ENCODE data around the gene DCAF17.
"Not testable (repeated sequence)": the region's sequence is repeated elsewhere in the genome, so short reads cannot be mapped to it uniquely, and the experiment has no call there.

The DCAF17 gene

GRCh38 chr2:171452773-171453172, 18.7 kb downstream of the DCAF17 start:
- DNase-seq (ENCODE audit: low read depth in 2 of 2) = no peak

- DNase-seq (ENCODE audit: low read depth in 2 of 2) = no peak
These were observed 25.5 kb downstream of the DCAF17 start for GRCh38 chr2:171459498-171459897.

- no peak for DNase-seq (ENCODE audit: low read depth in 2 of 2)
These were observed 26.5 kb downstream of the DCAF17 start for GRCh38 chr2:171460537-171460936.

DNA sequence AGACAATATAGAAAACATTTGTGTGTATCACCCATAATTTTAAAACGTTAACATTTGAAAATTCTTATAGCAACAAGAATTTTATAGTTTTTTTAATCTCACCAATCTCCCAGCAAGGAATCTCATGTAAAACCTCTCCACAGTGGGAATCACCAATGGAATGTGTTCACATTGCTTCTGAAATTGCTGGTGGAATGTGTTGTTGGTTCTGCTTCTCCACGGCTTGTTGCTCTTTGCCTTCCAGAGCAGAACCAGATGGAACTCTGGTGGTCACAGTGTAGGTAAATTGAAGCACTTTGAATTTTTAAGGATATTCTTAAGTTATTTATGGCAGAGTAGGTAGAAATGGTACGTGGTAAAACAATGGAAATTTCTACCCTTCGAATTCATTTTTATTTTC, 35.1 kb downstream of the DCAF17 start:
- no peak for DNase-seq (ENCODE audit: low read depth in 2 of 2)

GRCh38 chr2:171470129-171470528, 36.1 kb downstream of the DCAF17 start:
- no peak for DNase-seq (ENCODE audit: low read depth in 2 of 2)

DNA sequence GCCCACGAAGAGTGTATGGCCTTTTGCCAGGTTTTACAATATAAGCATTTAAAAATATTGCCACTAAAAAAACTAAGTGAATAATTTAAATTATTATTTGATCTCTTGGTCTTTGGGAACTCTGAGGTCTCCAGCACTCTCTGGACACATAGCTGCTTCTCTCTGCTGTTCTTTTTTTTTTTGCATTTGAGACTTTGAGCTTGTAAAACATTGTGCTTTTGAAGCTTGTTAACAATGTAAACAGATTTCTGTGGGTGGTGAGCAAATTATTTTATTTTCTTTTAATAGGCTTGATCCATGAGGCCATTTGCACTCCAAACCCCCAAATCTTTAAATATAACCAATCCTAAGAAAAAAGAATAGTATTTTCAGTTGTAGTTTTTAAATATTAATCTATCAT, 42.0 kb downstream of the DCAF17 start:
- DNase-seq (ENCODE audit: low read depth in 2 of 2) = no peak

- no peak for DNase-seq (ENCODE audit: low read depth in 2 of 2)
These were observed 44.3 kb downstream of the DCAF17 start for GRCh38 chr2:171478345-171478744.

GRCh38 chr2:171479154-171479814, 45.3 kb downstream of the DCAF17 start:
- no peak for DNase-seq (ENCODE audit: low read depth in 2 of 2)

- DNase-seq (ENCODE audit: low read depth in 2 of 2) = no peak
These were observed 46.9 kb downstream of the DCAF17 start for GRCh38 chr2:171480908-171481307.

GRCh38 chr2:171482308-171482707, 48.3 kb downstream of the DCAF17 start:
- no peak for DNase-seq (ENCODE audit: low read depth in 2 of 2)

- DNase-seq (ENCODE audit: low read depth in 2 of 2) = no peak
These were observed 48.9 kb downstream of the DCAF17 start for GRCh38 chr2:171482877-171483276.

DNA sequence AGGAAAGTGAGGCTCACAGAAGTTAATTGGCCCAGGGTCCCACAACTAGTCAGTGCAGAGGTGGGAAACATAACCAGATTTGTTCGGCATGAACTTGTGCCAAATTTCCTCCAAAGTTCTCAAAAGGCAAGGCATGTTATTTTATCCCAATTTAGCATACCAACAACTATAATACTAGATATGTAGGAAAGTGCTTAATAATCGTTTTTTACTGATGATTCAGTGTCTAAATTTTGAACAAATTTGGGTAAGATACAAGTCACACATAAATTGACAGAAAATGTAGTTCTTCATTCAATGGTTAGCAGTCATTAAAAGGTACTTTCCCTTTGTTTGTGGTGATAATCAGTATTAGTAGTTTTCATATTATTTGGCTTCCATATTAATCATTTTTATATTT, 49.8 kb downstream of the DCAF17 start:
- DNase-seq (ENCODE audit: low read depth in 2 of 2) = no peak

DNA sequence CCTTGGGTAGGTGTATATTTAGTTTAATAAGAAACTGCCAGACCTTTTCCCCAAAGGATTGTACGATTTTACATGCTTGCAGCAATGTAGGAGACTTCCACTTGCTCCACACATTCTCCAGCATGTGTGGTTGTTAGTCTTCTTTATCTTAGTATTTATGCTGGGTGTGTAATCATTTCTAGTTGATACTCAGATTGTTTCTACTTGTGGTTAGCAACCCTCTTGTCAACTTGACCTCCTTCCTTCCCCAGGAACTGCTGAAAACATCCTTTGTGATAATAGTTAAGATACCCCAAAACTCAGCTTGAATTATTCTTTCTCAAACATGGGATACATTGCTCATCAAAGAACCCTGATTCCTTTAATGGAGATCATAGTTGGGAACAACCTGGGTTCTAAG, 51.1 kb downstream of the DCAF17 start:
- no peak for DNase-seq (ENCODE audit: low read depth in 2 of 2)

GRCh38 chr2:171487201-171487600, 53.2 kb downstream of the DCAF17 start:
- no peak for DNase-seq (ENCODE audit: low read depth in 2 of 2)

- DNase-seq (ENCODE audit: low read depth in 2 of 2) = no peak
These were observed 53.8 kb downstream of the DCAF17 start for GRCh38 chr2:171487803-171488259.

GRCh38 chr2:171490577-171490976, 56.6 kb downstream of the DCAF17 start:
- no peak for DNase-seq (ENCODE audit: low read depth in 2 of 2)

- no peak for DNase-seq (ENCODE audit: low read depth in 2 of 2)
These were observed 57.3 kb downstream of the DCAF17 start for GRCh38 chr2:171491292-171491691.

DNA sequence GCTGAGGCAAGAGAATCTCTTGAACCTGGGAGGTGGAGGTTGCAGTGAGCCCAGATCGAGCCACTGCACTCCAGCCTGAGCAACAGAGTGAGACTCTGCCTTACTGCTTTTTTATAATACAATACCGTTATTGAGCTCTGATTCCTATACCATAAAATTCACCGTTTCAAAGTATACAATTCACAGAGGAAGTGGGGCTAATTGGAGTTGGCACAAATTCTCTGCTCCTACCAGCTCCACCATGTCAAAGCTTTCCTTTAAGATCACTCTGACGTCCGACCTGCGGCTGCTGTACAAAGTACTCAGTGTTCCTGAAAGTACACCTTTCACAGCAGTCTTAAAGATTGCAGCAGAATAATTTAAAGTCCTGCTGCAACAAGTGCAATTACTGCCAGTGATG, 58.6 kb downstream of the DCAF17 start:
- no peak for DNase-seq (ENCODE audit: low read depth in 2 of 2)

GRCh38 chr2:171497664-171498063, 63.6 kb downstream of the DCAF17 start:
- not testable (repeated sequence) for DNase-seq (ENCODE audit: low read depth in 2 of 2)

DNA sequence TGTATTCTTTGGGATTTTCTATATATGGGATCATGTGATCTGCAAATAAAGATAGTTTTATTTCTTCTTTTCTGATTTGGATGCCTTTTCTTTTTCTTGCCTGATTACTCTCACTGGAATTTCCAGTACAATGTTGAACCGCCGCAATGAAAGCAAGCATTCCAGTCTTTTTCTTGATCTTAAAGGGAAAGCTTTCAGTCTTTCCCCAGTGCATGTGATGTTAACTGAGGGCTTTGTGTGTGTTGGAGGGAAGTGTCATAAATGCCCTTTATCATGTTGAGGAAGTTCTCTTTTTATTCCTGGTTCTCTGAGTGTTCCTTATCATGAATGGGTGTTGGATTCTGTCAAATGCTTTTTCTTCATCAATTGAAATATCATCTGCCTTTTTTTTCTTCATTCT, 71.3 kb downstream of the DCAF17 start:
- no peak for DNase-seq (ENCODE audit: low read depth in 2 of 2)

DNA sequence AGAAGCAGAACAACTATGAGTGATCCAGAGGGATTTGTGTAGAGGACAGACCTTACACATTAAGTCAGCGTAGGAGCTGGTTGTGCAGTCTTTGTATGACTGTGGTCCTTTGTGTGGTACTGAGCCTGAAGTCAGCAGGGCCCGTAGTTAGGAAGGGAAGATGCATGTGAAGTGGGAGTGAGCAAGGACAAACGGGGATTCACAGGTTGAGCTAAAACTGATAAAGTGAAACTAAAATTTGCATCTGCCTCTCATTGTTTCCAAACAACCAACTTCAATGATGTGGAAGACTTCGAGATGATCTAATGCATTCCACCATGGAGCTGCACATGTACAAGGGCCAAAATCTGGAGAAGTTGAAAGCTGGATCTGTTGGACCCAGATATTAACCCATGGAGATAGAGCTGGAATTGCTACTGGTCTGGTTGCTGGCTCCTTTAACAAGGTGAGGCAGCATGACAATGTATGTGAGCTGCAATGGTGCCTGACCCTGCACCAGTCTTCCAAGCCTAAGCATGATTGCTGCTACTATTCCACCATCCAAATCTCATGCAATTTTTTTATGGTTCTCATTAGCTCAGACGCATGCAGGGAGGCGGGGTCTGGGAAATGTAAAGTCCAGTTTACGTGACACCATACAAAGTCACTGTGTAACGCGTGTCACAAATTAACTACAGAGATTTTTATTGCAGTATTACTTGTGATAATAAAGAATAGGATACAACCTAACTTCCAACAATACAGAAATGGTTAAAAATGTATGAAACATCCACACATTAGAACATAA, 76.1 kb downstream of the DCAF17 start:
- no peak for DNase-seq (ENCODE audit: low read depth in 2 of 2)

DNA sequence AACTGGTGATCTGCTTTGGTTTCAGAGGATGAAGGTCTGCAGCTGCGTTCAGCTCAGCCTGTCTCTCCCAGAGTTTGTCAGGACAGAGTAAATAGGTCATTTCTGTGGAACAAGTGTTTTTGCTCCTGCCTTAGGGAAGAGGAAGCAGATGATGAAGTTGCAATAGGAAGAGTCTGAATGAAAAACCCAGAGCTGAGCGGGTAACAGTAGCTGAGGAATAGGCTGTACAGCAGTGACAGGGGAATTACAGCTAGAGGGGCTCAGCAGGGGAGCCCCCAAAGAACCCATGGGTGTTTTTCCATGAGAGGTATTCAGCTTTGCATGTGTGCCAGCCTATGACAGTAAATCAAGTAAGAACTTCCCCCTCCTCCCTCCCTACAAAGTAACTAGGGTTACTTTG, 78.0 kb downstream of the DCAF17 start:
- DNase-seq (ENCODE audit: low read depth in 2 of 2) = no peak

DNA sequence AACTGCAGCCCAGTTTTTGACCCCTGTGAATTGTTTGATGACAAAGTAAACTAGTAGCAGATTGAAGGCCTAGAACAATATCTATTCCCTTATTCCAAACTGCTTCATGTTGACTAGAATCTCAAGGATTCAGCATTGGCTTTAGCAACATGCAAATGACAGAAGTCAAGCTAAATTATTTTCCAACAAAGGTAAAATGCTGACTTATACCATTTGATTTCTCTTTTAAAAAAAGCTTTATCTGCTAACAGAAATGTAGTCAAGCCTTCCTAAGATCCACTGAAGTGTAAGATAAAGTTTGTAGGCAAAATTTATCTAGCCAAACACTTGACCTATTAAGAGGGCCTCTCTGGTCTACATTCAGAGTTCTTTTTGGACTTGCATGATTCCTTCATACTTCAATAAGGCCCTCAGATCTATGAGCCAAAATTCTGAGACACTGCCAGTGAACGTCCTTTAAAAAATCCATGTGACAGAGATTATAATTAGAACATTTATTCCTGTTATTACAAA, 78.7 kb downstream of the DCAF17 start:
- no peak for DNase-seq (ENCODE audit: low read depth in 2 of 2)

Data from activated CD8-positive, alpha-beta memory T cell treated with anti-CD3 and anti-CD28 coated beads for 4 hours (primary cell).